PFSK-1 (cell line): ENCODE data around the gene CCP110.

Source experiments
- FOXP2 ChIP-seq: optimal IDR thresholded peaks from 2 replicates; pipeline ENCODE3; 2011; ENCODE audit warnings: borderline replicate concordance, control low read depth, inconsistent platforms; ENCODE audit not compliant: insufficient read depth; ENCODE audit errors: extremely low read length, extremely low read depth
- POLR2AphosphoS5 ChIP-seq: IDR thresholded peaks from 2 replicates; pipeline ENCODE4 v1.6.1; 2012; ENCODE audit warnings: low read depth, mild to moderate bottlenecking, control low read depth, low read length, moderate library complexity
- SIN3A ChIP-seq: IDR thresholded peaks from 2 replicates; pipeline ENCODE4 v1.6.1; 2012; ENCODE audit warnings: mild to moderate bottlenecking, low read length, moderate library complexity, borderline replicate concordance; ENCODE audit not compliant: insufficient read depth
- TAF1 ChIP-seq: IDR thresholded peaks from 2 replicates; pipeline ENCODE4 v1.6.1; 2012; ENCODE audit warnings: low read length, control low read depth, borderline replicate concordance; ENCODE audit not compliant: insufficient read depth
- TF ChIP-seq, protein P1 (sequence below), 2 experiments: IDR thresholded peaks; 2 replicates each; pipeline versions ENCODE4 v1.6.1 to v1.8.0; 2011 to 2012; ENCODE audit warnings: low read depth in 2 of 2, low read length in 2 of 2, control low read depth in 1 of 2, inconsistent platforms in 1 of 2, mild to moderate bottlenecking in 1 of 2, moderate library complexity in 1 of 2; ENCODE audit not compliant: insufficient read depth in 1 of 2

CCP110 gene

GRCh38 chr16:19528666-19529065, 4.9 kb downstream of the CCP110 start:
- TF ChIP-seq TAF1 = no peak
- no peak for TF ChIP-seq FOXP2
- TF ChIP-seq, protein P1, sequence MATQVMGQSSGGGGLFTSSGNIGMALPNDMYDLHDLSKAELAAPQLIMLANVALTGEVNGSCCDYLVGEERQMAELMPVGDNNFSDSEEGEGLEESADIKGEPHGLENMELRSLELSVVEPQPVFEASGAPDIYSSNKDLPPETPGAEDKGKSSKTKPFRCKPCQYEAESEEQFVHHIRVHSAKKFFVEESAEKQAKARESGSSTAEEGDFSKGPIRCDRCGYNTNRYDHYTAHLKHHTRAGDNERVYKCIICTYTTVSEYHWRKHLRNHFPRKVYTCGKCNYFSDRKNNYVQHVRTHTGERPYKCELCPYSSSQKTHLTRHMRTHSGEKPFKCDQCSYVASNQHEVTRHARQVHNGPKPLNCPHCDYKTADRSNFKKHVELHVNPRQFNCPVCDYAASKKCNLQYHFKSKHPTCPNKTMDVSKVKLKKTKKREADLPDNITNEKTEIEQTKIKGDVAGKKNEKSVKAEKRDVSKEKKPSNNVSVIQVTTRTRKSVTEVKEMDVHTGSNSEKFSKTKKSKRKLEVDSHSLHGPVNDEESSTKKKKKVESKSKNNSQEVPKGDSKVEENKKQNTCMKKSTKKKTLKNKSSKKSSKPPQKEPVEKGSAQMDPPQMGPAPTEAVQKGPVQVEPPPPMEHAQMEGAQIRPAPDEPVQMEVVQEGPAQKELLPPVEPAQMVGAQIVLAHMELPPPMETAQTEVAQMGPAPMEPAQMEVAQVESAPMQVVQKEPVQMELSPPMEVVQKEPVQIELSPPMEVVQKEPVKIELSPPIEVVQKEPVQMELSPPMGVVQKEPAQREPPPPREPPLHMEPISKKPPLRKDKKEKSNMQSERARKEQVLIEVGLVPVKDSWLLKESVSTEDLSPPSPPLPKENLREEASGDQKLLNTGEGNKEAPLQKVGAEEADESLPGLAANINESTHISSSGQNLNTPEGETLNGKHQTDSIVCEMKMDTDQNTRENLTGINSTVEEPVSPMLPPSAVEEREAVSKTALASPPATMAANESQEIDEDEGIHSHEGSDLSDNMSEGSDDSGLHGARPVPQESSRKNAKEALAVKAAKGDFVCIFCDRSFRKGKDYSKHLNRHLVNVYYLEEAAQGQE (IDR thresholded peaks at IDR 0.05; ENCODE audit: insufficient read depth in 1 of 2, low read depth in 2 of 2, low read length in 2 of 2) = no peak
- no peak for TF ChIP-seq SIN3A
- TF ChIP-seq POLR2AphosphoS5 = no peak

- TF ChIP-seq FOXP2 = no peak
- TF ChIP-seq, protein P1 (IDR thresholded peaks at IDR 0.05; ENCODE audit: insufficient read depth in 1 of 2, low read depth in 2 of 2, low read length in 2 of 2) = no peak
- TF ChIP-seq SIN3A = no peak
- no peak for TF ChIP-seq TAF1
- TF ChIP-seq POLR2AphosphoS5 = no peak
These were observed 8.9 kb downstream of the CCP110 start for GRCh38 chr16:19532601-19533000.

DNA sequence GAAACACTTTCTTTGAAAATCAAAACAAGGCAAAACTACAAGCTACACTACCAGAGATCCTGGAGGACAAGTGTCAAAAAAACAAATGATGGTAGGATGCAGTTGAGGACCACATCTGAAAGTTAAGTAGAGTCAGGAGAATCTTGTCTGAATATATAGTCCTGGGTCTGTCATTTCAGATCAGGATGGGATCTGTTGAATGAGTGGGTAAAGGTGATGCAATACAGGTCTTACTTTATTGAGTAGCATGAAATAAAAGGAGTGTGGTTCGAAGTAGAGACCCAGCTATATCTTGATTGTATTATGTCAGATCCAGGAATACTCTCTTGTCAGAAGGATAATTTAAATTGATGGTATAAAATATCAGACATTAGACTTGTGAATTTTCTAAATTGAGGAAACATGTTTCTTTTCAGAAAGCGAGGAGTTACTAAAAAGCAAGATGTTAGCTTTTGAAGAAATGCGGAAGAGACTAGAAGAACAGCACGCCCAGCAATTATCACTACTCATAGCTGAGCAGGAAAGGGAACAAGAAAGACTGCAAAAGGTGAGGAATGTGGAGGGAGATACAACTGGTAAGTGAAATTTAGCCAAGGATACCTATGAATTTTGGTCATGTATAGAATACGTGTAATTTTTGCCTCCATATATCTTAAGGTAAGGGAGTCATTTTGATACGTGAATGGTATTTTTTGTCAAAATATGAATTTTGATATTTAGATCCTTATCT, 16.7 kb downstream of the CCP110 start:
- no peak for TF ChIP-seq SIN3A
- TF ChIP-seq, protein P1 (IDR thresholded peaks at IDR 0.05; ENCODE audit: insufficient read depth in 1 of 2, low read depth in 2 of 2, low read length in 2 of 2) = no peak
- TF ChIP-seq FOXP2 = no peak
- TF ChIP-seq POLR2AphosphoS5 = no peak
- TF ChIP-seq TAF1 = no peak

DNA sequence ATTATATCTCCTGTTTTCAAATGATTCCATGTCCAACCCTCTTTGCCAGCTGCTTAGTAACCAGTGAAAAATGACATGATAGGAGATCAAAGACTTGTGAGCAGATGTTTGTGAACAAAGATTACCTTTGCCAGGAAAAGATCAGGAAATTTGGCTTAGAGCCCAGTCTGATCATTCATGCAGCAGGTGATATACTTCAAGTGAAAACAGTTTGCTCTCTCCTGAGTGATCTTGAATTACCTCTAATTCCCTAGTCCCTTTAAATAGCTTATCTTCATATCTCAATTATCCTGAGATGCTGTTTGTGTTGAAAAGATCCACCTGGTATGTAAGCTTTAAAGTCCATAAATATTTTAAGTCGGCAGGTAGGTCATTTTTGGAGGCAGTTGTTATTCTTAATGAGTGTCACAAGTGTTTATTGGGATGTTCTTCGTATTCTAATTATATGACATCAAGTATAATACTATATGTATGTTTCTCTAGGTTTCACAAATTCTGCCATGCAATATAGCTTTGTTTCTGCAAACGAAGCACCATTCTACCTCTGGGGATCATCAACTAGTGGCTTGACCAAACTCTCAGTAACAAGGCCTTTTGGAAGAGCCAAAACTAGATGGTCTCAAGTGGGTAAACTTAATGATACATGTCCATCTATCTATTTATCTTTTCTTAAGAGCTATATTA, 18.5 kb downstream of the CCP110 start:
- TF ChIP-seq, protein P1 (IDR thresholded peaks at IDR 0.05; ENCODE audit: insufficient read depth in 1 of 2, low read depth in 2 of 2, low read length in 2 of 2) = no peak
- TF ChIP-seq TAF1 = no peak
- no peak for TF ChIP-seq FOXP2
- TF ChIP-seq POLR2AphosphoS5 = no peak
- no peak for TF ChIP-seq SIN3A
